HG03025 (cell line): ENCODE results near the gene KSR2.

Experiments
- ATAC-seq: cut with Tn5 transposase; IDR thresholded peaks from one replicate; pipeline ENCODE4 v1.9.1; 2021; ENCODE audit warnings: mild to moderate bottlenecking, moderate library complexity; ENCODE audit not compliant: unreplicated experiment, low FRiP score

KSR2 gene

GRCh38 chr12:117437516-117438255 is 531.1 kb downstream of the KSR2 start:
- no peak for ATAC-seq

GRCh38 chr12:117433878-117434277 is 534.9 kb downstream of the KSR2 start:
- no peak for ATAC-seq

GRCh38 chr12:117430246-117430645 is 538.5 kb downstream of the KSR2 start:
- no peak for ATAC-seq

- ATAC-seq, result no peak
These were observed 541.6 kb downstream of the KSR2 start for GRCh38 chr12:117427211-117427610.

GRCh38 chr12:117421987-117422386 is 546.8 kb downstream of the KSR2 start:
- no peak for ATAC-seq

- no peak for ATAC-seq
These were observed 547.6 kb downstream of the KSR2 start for GRCh38 chr12:117421068-117421752.

GRCh38 chr12:117417004-117417403 is 551.8 kb downstream of the KSR2 start:
- ATAC-seq, result no peak

GRCh38 chr12:117412465-117413188 is 556.2 kb downstream of the KSR2 start:
- no peak for ATAC-seq

GRCh38 chr12:117409286-117409685 is 559.5 kb downstream of the KSR2 start:
- no peak for ATAC-seq

GRCh38 chr12:117408161-117408791 is 560.5 kb downstream of the KSR2 start:
- no peak for ATAC-seq

GRCh38 chr12:117404940-117405339 is 563.9 kb downstream of the KSR2 start:
- ATAC-seq, result no peak

GRCh38 chr12:117404203-117404853 is 564.5 kb downstream of the KSR2 start:
- ATAC-seq, result no peak

GRCh38 chr12:117403586-117404139 is 565.1 kb downstream of the KSR2 start:
- ATAC-seq, result no peak
